GM21390 (cell line): Measurements from ENCODE around the gene MKX.

ENCODE experiments used
- ATAC-seq: cut with Tn5 transposase; IDR thresholded peaks from one replicate; pipeline ENCODE4 v1.9.1; 2021; ENCODE audit not compliant: unreplicated experiment

MKX gene

GRCh38 chr10:27745732-27746396 is at the start of gene MKX:
Gene MKX (minus strand): TSS chr10:27745819. CDS start chr10:27743415, 2,404 bp downstream.
- ATAC-seq: no peak

- no peak for ATAC-seq
These were observed 48.5 kb upstream of the MKX start for GRCh38 chr10:27794157-27794556.

- no peak for ATAC-seq
These were observed 46.6 kb upstream of the MKX start for GRCh38 chr10:27792216-27792615.

- no peak for ATAC-seq
These were observed 38.7 kb upstream of the MKX start for GRCh38 chr10:27784272-27784671.

- no peak for ATAC-seq
These were observed 38.0 kb upstream of the MKX start for GRCh38 chr10:27783660-27784059.

- ATAC-seq: no peak
These were observed 33.9 kb upstream of the MKX start for GRCh38 chr10:27779462-27780015.

GRCh38 chr10:27774831-27775230 is 29.2 kb upstream of the MKX start:
- ATAC-seq: no peak

GRCh38 chr10:27771231-27771630 is 25.6 kb upstream of the MKX start:
- no peak for ATAC-seq

- no peak for ATAC-seq
These were observed 24.6 kb upstream of the MKX start for GRCh38 chr10:27770181-27770580.

- no peak for ATAC-seq
These were observed 15.2 kb upstream of the MKX start for GRCh38 chr10:27760867-27761266.

- no peak for ATAC-seq
These were observed 14.1 kb upstream of the MKX start for GRCh38 chr10:27759483-27760272.

- ATAC-seq: no peak
These were observed 7.1 kb upstream of the MKX start for GRCh38 chr10:27752673-27753237.

- no peak for ATAC-seq
These were observed 3.0 kb upstream of the MKX start for GRCh38 chr10:27748601-27749000.

- no peak for ATAC-seq
These were observed 1.5 kb upstream of the MKX start for GRCh38 chr10:27747096-27747451.

- ATAC-seq: no peak
These were observed 927 bp upstream of the MKX start for GRCh38 chr10:27746397-27747095.

GRCh38 chr10:27744802-27745731 is 552 bp downstream of the MKX start:
- ATAC-seq: no peak

GRCh38 chr10:27743877-27744801 is 1.5 kb downstream of the MKX start:
- no peak for ATAC-seq

GRCh38 chr10:27743012-27743876 is 2.4 kb downstream of the MKX start:
- no peak for ATAC-seq
